Liver (tissue), 9 donors: ENCODE data around the gene SH3PXD2B. TPM values are rescaled to one million over a fixed set of nuclear protein-coding genes. Genes with fewer than 3 reads are reported as not detected.

Source experiments
- DNase-seq: peaks from one replicate; pipeline ENCODE4 v3.0.0-alpha.2; 2017; ENCODE audit warnings: low spot score
- H3K27ac ChIP-seq, 2 donors: one replicate each; pipeline ENCODE4 v1.7.0; 2013; ENCODE audit warnings: inconsistent platforms in 2 of 2, low read length in 2 of 2, control low read depth in 1 of 2, low read depth in 1 of 2, mild to moderate bottlenecking in 1 of 2
- H3K27me3 ChIP-seq, 4 donors: one replicate each; pipeline versions ENCODE4 v1.6.1 to v1.7.0; 2013; ENCODE audit warnings: low read length in 3 of 4, inconsistent platforms in 1 of 4, mild to moderate bottlenecking in 1 of 4, moderate library complexity in 1 of 4; ENCODE audit not compliant: control insufficient read depth in 4 of 4, insufficient read depth in 4 of 4
- H3K36me3 ChIP-seq, 4 donors: one replicate each; pipeline versions ENCODE4 v1.6.1 to v1.7.0; 2013; ENCODE audit warnings: low read length in 3 of 4, mild to moderate bottlenecking in 3 of 4, low read depth in 1 of 4, moderate library complexity in 1 of 4; ENCODE audit not compliant: control insufficient read depth in 4 of 4, insufficient read depth in 3 of 4
- H3K4me1 ChIP-seq, 4 donors: one replicate each; pipeline versions ENCODE4 v1.6.1 to v1.7.0; 2013; ENCODE audit warnings: low read length in 3 of 4, mild to moderate bottlenecking in 3 of 4, moderate library complexity in 1 of 4; ENCODE audit not compliant: control insufficient read depth in 4 of 4, insufficient read depth in 4 of 4
- H3K4me3 ChIP-seq, 3 donors: one replicate each; pipeline versions ENCODE4 v1.6.1 to v1.7.0; 2013; ENCODE audit warnings: low read length in 3 of 3, control low read depth in 1 of 3, low read depth in 1 of 3, mild to moderate bottlenecking in 1 of 3
- H3K9ac ChIP-seq, 2 donors: one replicate each; pipeline ENCODE4 v1.7.0; 2013; ENCODE audit warnings: low read length in 2 of 2, mild to moderate bottlenecking in 2 of 2, moderate library complexity in 2 of 2, control low read depth in 1 of 2, low read depth in 1 of 2
- H3K9me3 ChIP-seq, 4 donors: one replicate each; pipeline versions ENCODE4 v1.6.1 to v1.7.0; 2013; ENCODE audit warnings: low read length in 3 of 4; ENCODE audit not compliant: control insufficient read depth in 4 of 4
- EGR1 ChIP-seq, 2 donors: IDR thresholded peaks; 2 replicates each; pipeline ENCODE4 v1.6.1; 2016 to 2018; ENCODE audit warnings: antibody characterized with exemption in 2 of 2, low read depth in 2 of 2
- FOXA1 ChIP-seq: IDR thresholded peaks from 2 replicates; pipeline ENCODE4 v1.6.1; 2016; ENCODE audit warnings: antibody characterized with exemption
- FOXA2 ChIP-seq: IDR thresholded peaks from 2 replicates; pipeline ENCODE4 v1.6.1; 2016; ENCODE audit warnings: antibody characterized with exemption
- GABPA ChIP-seq, 2 donors: IDR thresholded peaks in 1 of 2; conservative IDR thresholded peaks in 1 of 2; 2 replicates each; pipeline ENCODE4 v1.6.1; 2016; ENCODE audit warnings: antibody characterized with exemption in 2 of 2, mild to moderate bottlenecking in 1 of 2, moderate library complexity in 1 of 2
- HNF4A ChIP-seq, 2 donors: conservative IDR thresholded peaks; 2 replicates each; pipeline ENCODE4 v1.6.1; 2016; ENCODE audit warnings: antibody characterized with exemption in 2 of 2, mild to moderate bottlenecking in 2 of 2
- HNF4G ChIP-seq: IDR thresholded peaks from 2 replicates; pipeline ENCODE4 v1.6.1; 2016; ENCODE audit warnings: antibody characterized with exemption
- NR2F2 ChIP-seq: IDR thresholded peaks from 2 replicates; pipeline ENCODE4 v1.6.1; 2016; ENCODE audit warnings: antibody characterized with exemption
- RAD21 ChIP-seq, 2 donors: IDR thresholded peaks; 2 replicates each; pipeline ENCODE4 v1.6.1; 2016; ENCODE audit warnings: antibody characterized with exemption in 2 of 2, mild to moderate bottlenecking in 2 of 2
- RXRA ChIP-seq, 2 donors: IDR thresholded peaks; 2 replicates each; pipeline ENCODE4 v1.6.1; 2017 to 2018; ENCODE audit warnings: antibody characterized with exemption in 2 of 2, mild to moderate bottlenecking in 1 of 2
- SP1 ChIP-seq: IDR thresholded peaks from 2 replicates; pipeline ENCODE4 v1.6.1; 2018; ENCODE audit warnings: antibody characterized with exemption, mild to moderate bottlenecking
- TAF1 ChIP-seq: conservative IDR thresholded peaks from 2 replicates; pipeline ENCODE4 v1.6.1; 2016; ENCODE audit warnings: antibody characterized with exemption, mild to moderate bottlenecking
- WGBS: extraction: QIAGEN DNeasy Blood & Tissue Kit; methylation state at CpG from one replicate; pipeline ENCODE4 v1.1.7; 2013; 5-methylcytosine and 5-hydroxymethylcytosine counted together
- polyA plus RNA-seq, 2 donors: library from polyadenylated mRNA; stranded (reverse) in 1 of 2; unstranded in 1 of 2; fragments of 200-250 nt in 1 of 2; fragments of >200 nt in 1 of 2; fragmentation: Nextera tagmentation in 1 of 2; extraction: Ambion mirVana in 1 of 2; gene quantifications; one replicate each; pipeline versions ENCODE4 v1.2.1 to v1.2.3, GENCODE V29; 2013 to 2015
- total RNA-seq, 2 donors: library from RNA; depleted of rRNA; stranded (reverse); fragments of >200 nt; gene quantifications; one replicate each; pipeline ENCODE4 v1.2.3, GENCODE V29; 2014
- TF ChIP-seq, protein P1 (sequence below): IDR thresholded peaks from 2 replicates; pipeline ENCODE4 v1.6.1; 2016; ENCODE audit warnings: antibody characterized with exemption, mild to moderate bottlenecking
- TF ChIP-seq, protein P2 (sequence below): IDR thresholded peaks from 2 replicates; pipeline ENCODE4 v1.6.1; 2016; ENCODE audit warnings: antibody characterized with exemption
- donor health status: healthy.
- donor health status: healthy.
- donor health status: healthy.
- donor health status: healthy.
- donor health status: healthy.

Gene SH3PXD2B
- total and polyA plus RNA-seq, 4 donors = 1.1 to 3.3 (median 2.2) TPM

DNA sequence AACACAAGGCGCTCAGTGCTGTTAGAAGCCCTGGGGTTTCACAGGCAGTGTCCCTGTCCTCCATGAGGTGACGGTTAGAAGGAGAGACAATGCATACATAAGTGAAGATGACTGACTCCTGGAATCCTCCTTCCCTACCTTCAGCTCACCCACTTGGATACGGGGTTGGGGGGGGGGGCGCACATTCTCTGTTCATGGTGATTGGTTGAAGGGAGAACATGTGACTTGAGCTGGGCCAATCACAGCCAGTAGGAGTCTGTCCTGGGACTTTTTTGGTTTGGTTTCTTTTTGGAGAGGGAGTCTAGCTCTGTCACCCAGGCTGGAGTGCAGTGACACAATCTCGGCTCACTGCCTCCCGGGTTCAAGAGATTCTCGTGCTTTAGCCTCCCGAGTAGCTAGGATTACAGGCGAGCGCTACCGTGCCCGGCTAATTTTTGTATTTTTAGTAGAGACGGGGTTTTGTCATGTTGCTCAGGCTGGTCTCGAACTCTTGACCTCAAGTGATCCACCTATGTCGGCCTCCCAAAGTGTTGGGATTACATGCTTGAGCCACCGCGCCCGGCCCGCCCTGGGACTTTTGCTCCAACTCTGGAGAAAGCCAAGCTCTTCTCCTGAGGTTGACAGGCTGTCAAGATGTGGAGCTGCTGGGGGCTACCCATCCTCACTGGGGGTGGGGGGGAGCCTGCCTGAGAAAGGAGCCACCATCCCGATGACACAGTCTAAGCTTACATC, 30.8 kb downstream of the SH3PXD2B start:
- H3K4me1 ChIP-seq = peaks cover 17 to 31% (median 28%) of the 10 kb centered on the region in 4 donors
- 97% methylated on average over 20 of the region's 20 CpGs for WGBS

DNA sequence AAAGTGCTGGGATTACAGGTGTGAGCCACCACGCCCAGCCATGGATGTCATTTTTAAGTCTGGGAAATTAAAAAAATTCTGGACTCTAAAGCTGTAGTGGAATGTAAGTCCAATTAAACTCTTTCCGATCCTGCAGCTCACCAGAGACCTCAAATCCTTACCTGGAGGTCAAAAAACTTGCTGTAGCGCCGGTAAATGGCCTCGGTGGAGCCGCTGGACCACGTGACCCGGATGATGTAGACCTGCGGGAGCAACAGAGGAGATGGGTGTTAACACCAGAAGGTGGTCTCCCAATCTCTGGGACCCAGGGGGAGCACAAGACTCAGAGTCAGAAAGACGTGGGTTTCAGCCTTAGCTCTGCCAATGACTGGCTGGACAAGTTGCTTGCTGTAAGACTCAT, 32.1 kb downstream of the SH3PXD2B start:
- Histone ChIP-seq H3K27ac (no peak overlapping the region), H3K4me1 (peaks cover 18 to 43% (median 39%) of the 10 kb centered on the region in 4 donors), H3K9ac (no peak overlapping the region), H3K36me3 (no peaks in the 10 kb centered on the region), H3K27me3 (no peaks in the 10 kb centered on the region), H3K4me3 (no peak overlapping the region), H3K9me3 (no peaks in the 10 kb centered on the region)
- DNase-seq = no peak
- 98% methylated on average over 10 of the region's 10 CpGs for WGBS
- TF ChIP-seq FOXA1 (no peak), HNF4G (no peak), TAF1 (no peak), HNF4A (conservative IDR thresholded peaks at IDR 0.05) (no peak)
- TF ChIP-seq, protein P1, sequence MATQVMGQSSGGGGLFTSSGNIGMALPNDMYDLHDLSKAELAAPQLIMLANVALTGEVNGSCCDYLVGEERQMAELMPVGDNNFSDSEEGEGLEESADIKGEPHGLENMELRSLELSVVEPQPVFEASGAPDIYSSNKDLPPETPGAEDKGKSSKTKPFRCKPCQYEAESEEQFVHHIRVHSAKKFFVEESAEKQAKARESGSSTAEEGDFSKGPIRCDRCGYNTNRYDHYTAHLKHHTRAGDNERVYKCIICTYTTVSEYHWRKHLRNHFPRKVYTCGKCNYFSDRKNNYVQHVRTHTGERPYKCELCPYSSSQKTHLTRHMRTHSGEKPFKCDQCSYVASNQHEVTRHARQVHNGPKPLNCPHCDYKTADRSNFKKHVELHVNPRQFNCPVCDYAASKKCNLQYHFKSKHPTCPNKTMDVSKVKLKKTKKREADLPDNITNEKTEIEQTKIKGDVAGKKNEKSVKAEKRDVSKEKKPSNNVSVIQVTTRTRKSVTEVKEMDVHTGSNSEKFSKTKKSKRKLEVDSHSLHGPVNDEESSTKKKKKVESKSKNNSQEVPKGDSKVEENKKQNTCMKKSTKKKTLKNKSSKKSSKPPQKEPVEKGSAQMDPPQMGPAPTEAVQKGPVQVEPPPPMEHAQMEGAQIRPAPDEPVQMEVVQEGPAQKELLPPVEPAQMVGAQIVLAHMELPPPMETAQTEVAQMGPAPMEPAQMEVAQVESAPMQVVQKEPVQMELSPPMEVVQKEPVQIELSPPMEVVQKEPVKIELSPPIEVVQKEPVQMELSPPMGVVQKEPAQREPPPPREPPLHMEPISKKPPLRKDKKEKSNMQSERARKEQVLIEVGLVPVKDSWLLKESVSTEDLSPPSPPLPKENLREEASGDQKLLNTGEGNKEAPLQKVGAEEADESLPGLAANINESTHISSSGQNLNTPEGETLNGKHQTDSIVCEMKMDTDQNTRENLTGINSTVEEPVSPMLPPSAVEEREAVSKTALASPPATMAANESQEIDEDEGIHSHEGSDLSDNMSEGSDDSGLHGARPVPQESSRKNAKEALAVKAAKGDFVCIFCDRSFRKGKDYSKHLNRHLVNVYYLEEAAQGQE = no peak

More for the DNA sequence above, 30.8 kb downstream of the SH3PXD2B start:
- no peak overlapping the region for H3K27ac ChIP-seq
- no peak overlapping the region for H3K4me3 ChIP-seq
- TF ChIP-seq, protein P1 = no peak
- TF ChIP-seq HNF4G (no peak), SP1 (no peak), GABPA (IDR thresholded peaks at IDR 0.05 in 1 of 2, conservative IDR thresholded peaks at IDR 0.05 in 1 of 2) (no peak), RAD21 (IDR thresholded peaks at IDR 0.05) (no peak), EGR1 (IDR thresholded peaks at IDR 0.05; ENCODE audit: low read depth in 2 of 2) (no peak), TAF1 (no peak), FOXA2 (no peak), RXRA (IDR thresholded peaks at IDR 0.05) (no peak), NR2F2 (no peak)
- TF ChIP-seq, protein P2, sequence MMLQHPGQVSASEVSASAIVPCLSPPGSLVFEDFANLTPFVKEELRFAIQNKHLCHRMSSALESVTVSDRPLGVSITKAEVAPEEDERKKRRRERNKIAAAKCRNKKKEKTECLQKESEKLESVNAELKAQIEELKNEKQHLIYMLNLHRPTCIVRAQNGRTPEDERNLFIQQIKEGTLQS = no peak
- H3K36me3 ChIP-seq = no peaks in the 10 kb centered on the region
- no peaks in the 10 kb centered on the region for H3K9me3 ChIP-seq
- no peak for DNase-seq
- no peak overlapping the region for H3K9ac ChIP-seq
- H3K27me3 ChIP-seq = no peaks in the 10 kb centered on the region
